Keratinocyte (primary cell): ENCODE data around the gene TMCC1. TPM values are rescaled to one million over a fixed set of nuclear protein-coding genes. Genes with fewer than 3 reads are reported as not detected.
"Not testable (repeated sequence)": the region's sequence is repeated elsewhere in the genome, so short reads cannot be mapped to it uniquely, and the experiment has no call there.

Source experiments
- DNase-seq: peaks from one replicate; pipeline ENCODE4 v3.0.0-alpha.2; 2011; ENCODE audit warnings: low read depth, missing footprints, low spot score
- FAIRE-seq: peaks from 2 replicates; lab custom pipeline; 2011; peaks lifted over from hg19 to GRCh38; lab: Jason Lieb, UNC
- H2AFZ ChIP-seq: 2 replicates; pipeline ENCODE4 v1.6.0; 2012; ENCODE audit warnings: low read length, control low read depth, inconsistent platforms; ENCODE audit not compliant: control insufficient read depth
- H3K27ac ChIP-seq: 2 replicates; pipeline ENCODE4 v1.5.1; 2011; ENCODE audit warnings: low read length; ENCODE audit not compliant: control insufficient read depth, insufficient read depth
- H3K27me3 ChIP-seq: 3 replicates; pipeline ENCODE4 v1.6.0; 2011; ENCODE audit warnings: low read length; ENCODE audit not compliant: control insufficient read depth, insufficient read depth; ENCODE audit errors: extremely low read depth
- H3K36me3 ChIP-seq, 2 experiments: 2 replicates in 1 of 2; 3 replicates in 1 of 2; pipeline ENCODE4 v1.5.1; 2011; ENCODE audit warnings: low read length in 2 of 2, mild to moderate bottlenecking in 1 of 2; ENCODE audit not compliant: control insufficient read depth in 2 of 2, insufficient read depth in 2 of 2; ENCODE audit errors: extremely low read depth in 1 of 2
- H3K4me1 ChIP-seq: 3 replicates; pipeline ENCODE4 v1.5.1; 2011; ENCODE audit warnings: low read length; ENCODE audit not compliant: control insufficient read depth, insufficient read depth; ENCODE audit errors: extremely low read depth
- H3K4me2 ChIP-seq: 3 replicates; pipeline ENCODE4 v1.6.0; 2011; ENCODE audit warnings: low read depth, low read length; ENCODE audit not compliant: control insufficient read depth, insufficient read depth; ENCODE audit errors: extremely low read depth
- H3K4me3 ChIP-seq, 3 experiments: fragments of 200-600 bp in 1 of 3; sonication (generic) in 1 of 3; 2 replicates in 2 of 3; 3 replicates in 1 of 3; pipeline ENCODE4 v1.5.1; 2011 to 2016; ENCODE audit warnings: low read length in 3 of 3, mild to moderate bottlenecking in 3 of 3, control low read depth in 2 of 3, inconsistent platforms in 1 of 3, low read depth in 1 of 3, mixed read lengths in 1 of 3, mixed run types in 1 of 3, moderate library complexity in 1 of 3; ENCODE audit not compliant: control insufficient read depth in 2 of 3, insufficient read depth in 2 of 3; ENCODE audit errors: extremely low read depth in 1 of 3
- H3K79me2 ChIP-seq: 2 replicates; pipeline ENCODE4 v1.6.0; 2012; ENCODE audit warnings: low read length; ENCODE audit not compliant: control insufficient read depth, insufficient read depth
- H3K9ac ChIP-seq: 3 replicates; pipeline ENCODE4 v1.6.0; 2011; ENCODE audit warnings: low read length; ENCODE audit not compliant: control insufficient read depth, insufficient read depth; ENCODE audit errors: extremely low read depth
- H3K9me1 ChIP-seq: 3 replicates; pipeline ENCODE4 v1.6.0; 2011; ENCODE audit warnings: low read length; ENCODE audit not compliant: control insufficient read depth, insufficient read depth; ENCODE audit errors: extremely low read depth
- H3K9me3 ChIP-seq: 2 replicates; pipeline ENCODE4 v1.5.1; 2012; ENCODE audit warnings: low read depth, low read length; ENCODE audit not compliant: control insufficient read depth
- H4K20me1 ChIP-seq: 3 replicates; pipeline ENCODE4 v1.6.0; 2011; ENCODE audit warnings: low read length; ENCODE audit not compliant: control insufficient read depth, insufficient read depth; ENCODE audit errors: extremely low read depth
- EZH2 ChIP-seq: IDR thresholded peaks from one replicate; pipeline ENCODE4 v1.6.1; 2012; ENCODE audit warnings: inconsistent platforms, mild to moderate bottlenecking, low read length, moderate library complexity
- dilution Hi-C: fragments of 300-500 bp; cut with MboI; formaldehyde crosslinking; loops from one replicate; pipeline ENCODE4 v1.7.0; 2020; ENCODE audit warnings: low sequenced_read_pairs; ENCODE audit not compliant: extremely low pct_ligation_motif_present
- polyA plus RNA-seq, 5 experiments: library from polyadenylated mRNA; depleted of rRNA in 3 of 5; stranded (reverse) in 3 of 5; stranded (forward) in 1 of 5; unstranded in 1 of 5; fragments of >200 nt; gene quantifications; 1 replicate in 1 of 5; 2 replicates in 3 of 5; 3 replicates in 1 of 5; pipeline versions ENCODE4 v1.2.1 to v1.2.3, GENCODE V29; 2011 to 2012; ENCODE audit warnings: missing spikeins in 2 of 5, low read depth in 1 of 5, low replicate concordance in 1 of 5
- TF ChIP-seq, protein P1 (sequence below), 3 experiments: IDR thresholded peaks in 1 of 3; conservative IDR thresholded peaks in 1 of 3; optimal IDR thresholded peaks in 1 of 3; 2 replicates in 2 of 3; 3 replicates in 1 of 3; pipeline versions ENCODE3 to v1.5.1; 2011; ENCODE audit warnings: low read length in 3 of 3, mild to moderate bottlenecking in 3 of 3, moderate library complexity in 2 of 3, control low read depth in 1 of 3, inconsistent platforms in 1 of 3; ENCODE audit not compliant: insufficient read depth in 2 of 3; ENCODE audit errors: extremely low read depth in 1 of 3

Gene TMCC1
- polyA plus RNA-seq, 1 donor (not counting 4 experiments of a cell fraction or from before 2014, with no cell fraction given), result 27.7 TPM

DNA sequence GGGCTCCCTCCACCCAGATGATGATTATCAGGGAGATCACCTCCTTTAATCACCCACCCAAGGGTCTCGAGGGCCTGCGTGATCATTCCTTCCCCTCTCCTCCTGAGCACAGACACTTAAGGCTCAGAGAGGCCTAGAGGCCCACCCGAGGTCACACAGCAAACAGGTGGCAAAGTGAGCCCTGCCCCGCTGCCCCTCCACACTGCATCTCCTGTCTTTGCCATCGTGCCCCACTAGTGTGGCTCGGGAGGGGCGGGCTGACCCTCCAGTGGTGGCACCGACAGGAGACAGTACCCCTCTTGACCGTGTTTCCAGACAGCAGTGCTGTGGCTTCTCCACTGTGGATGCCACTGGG lies 282.1 kb downstream of the TMCC1 start:
- no peaks in the 10 kb centered on the region for H3K9me1 ChIP-seq
- no peak for FAIRE-seq
- no peak for TF ChIP-seq EZH2
- TF ChIP-seq, protein P1, sequence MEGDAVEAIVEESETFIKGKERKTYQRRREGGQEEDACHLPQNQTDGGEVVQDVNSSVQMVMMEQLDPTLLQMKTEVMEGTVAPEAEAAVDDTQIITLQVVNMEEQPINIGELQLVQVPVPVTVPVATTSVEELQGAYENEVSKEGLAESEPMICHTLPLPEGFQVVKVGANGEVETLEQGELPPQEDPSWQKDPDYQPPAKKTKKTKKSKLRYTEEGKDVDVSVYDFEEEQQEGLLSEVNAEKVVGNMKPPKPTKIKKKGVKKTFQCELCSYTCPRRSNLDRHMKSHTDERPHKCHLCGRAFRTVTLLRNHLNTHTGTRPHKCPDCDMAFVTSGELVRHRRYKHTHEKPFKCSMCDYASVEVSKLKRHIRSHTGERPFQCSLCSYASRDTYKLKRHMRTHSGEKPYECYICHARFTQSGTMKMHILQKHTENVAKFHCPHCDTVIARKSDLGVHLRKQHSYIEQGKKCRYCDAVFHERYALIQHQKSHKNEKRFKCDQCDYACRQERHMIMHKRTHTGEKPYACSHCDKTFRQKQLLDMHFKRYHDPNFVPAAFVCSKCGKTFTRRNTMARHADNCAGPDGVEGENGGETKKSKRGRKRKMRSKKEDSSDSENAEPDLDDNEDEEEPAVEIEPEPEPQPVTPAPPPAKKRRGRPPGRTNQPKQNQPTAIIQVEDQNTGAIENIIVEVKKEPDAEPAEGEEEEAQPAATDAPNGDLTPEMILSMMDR (optimal IDR thresholded peaks at IDR 0.05 in 1 of 3, IDR thresholded peaks at IDR 0.05 in 1 of 3, conservative IDR thresholded peaks at IDR 0.05 in 1 of 3; ENCODE audit: extremely low read depth in 1 of 3, insufficient read depth in 2 of 3, low read length in 3 of 3), result no peak
- H3K27me3 ChIP-seq, result peaks cover 22% of the 10 kb centered on the region
- no peaks in the 10 kb centered on the region for H3K36me3 ChIP-seq
- dilution Hi-C loops, result no loop called here
- H3K9me3 ChIP-seq, result no peaks in the 10 kb centered on the region
- no peak overlapping the region for H3K4me2 ChIP-seq
- no peak overlapping the region for H2AFZ ChIP-seq
- H4K20me1 ChIP-seq, result no peaks in the 10 kb centered on the region
- no peaks in the 10 kb centered on the region for H3K4me1 ChIP-seq
- no peak overlapping the region for H3K27ac ChIP-seq
- DNase-seq, result no peak
- H3K79me2 ChIP-seq, result no peaks in the 10 kb centered on the region
- H3K9ac ChIP-seq, result no peak overlapping the region
- H3K4me3 ChIP-seq, result no peak overlapping the region

DNA sequence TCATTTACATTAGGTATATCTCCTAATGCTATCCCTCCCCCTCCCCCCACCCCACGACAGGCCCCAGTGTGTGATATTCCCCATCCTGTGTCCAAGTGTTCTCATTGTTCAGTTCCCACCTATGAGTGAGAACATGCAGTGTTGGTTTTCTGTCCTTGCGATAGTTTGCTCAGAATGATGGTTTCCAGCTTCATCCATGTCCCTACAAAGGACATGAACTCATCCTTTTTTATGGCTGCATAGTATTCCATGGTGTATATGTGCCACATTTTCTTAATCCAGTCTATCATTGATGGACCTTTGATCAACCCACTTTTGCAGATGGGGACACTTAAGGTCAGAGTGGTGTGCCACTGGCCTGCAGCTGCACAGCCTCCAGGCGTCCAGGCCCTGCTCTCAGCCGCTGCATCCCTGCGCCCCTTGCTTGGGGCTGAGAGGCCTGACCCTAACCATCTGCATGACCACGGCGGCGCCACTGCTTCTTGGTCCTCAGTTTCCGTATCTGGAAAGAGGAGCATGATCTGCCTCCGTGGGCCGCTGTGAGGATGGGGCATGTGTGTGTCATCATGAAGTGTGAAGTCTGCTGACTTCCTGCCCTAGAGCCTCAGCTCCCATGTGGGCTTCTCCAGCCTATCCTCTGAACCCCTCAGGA lies 282.6 kb downstream of the TMCC1 start:
- peaks cover 26% of the 10 kb centered on the region for H3K27me3 ChIP-seq
- dilution Hi-C loops, DNase-seq, H3K79me2 ChIP-seq, H2AFZ ChIP-seq, H3K9me1 ChIP-seq, H3K4me1 ChIP-seq, H3K9me3 ChIP-seq, H3K4me2 ChIP-seq, H3K36me3 ChIP-seq, FAIRE-seq, H4K20me1 ChIP-seq, H3K27ac ChIP-seq, H3K4me3 ChIP-seq, H3K9ac ChIP-seq: not testable (repeated sequence)

DNA sequence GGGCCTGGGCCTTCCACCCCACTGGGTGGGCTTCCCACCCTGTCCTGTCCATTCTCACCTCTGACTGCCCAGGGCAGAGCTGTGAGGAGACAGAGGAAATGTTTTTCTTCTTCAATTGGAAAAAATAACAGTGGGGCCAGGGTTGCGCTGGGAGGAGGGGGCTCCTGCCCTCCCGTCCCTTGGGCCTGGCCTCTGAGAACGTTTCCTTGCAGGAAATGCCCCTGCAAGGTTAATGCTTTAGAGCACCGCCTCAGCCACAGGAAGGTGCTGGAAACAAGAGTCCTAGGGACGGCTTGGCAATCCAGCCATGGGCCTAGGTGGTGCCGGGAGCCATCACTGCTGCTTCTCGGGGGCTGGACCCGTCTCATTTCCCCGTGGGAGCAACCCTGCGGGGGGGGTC lies 283.2 kb downstream of the TMCC1 start:
- DNase-seq, result no peak
- H3K9me3 ChIP-seq, result no peaks in the 10 kb centered on the region
- H3K79me2 ChIP-seq, result no peaks in the 10 kb centered on the region
- no peaks in the 10 kb centered on the region for H3K9me1 ChIP-seq
- H3K4me3 ChIP-seq, result no peak overlapping the region
- TF ChIP-seq, protein P1 (optimal IDR thresholded peaks at IDR 0.05 in 1 of 3, IDR thresholded peaks at IDR 0.05 in 1 of 3, conservative IDR thresholded peaks at IDR 0.05 in 1 of 3; ENCODE audit: extremely low read depth in 1 of 3, insufficient read depth in 2 of 3, low read length in 3 of 3), result no peak
- no peak for TF ChIP-seq EZH2
- H3K27me3 ChIP-seq, result peaks cover 32% of the 10 kb centered on the region
- dilution Hi-C loops, result no loop called here
- H3K4me1 ChIP-seq, result no peaks in the 10 kb centered on the region
- no peaks in the 10 kb centered on the region for H4K20me1 ChIP-seq
- H2AFZ ChIP-seq, result no peak overlapping the region
- no peak for FAIRE-seq
- no peak overlapping the region for H3K4me2 ChIP-seq
- no peak overlapping the region for H3K9ac ChIP-seq
- H3K27ac ChIP-seq, result no peak overlapping the region
- no peaks in the 10 kb centered on the region for H3K36me3 ChIP-seq
